Measurements from ENCODE around the gene DLGAP1.

The DLGAP1 gene

DNA sequence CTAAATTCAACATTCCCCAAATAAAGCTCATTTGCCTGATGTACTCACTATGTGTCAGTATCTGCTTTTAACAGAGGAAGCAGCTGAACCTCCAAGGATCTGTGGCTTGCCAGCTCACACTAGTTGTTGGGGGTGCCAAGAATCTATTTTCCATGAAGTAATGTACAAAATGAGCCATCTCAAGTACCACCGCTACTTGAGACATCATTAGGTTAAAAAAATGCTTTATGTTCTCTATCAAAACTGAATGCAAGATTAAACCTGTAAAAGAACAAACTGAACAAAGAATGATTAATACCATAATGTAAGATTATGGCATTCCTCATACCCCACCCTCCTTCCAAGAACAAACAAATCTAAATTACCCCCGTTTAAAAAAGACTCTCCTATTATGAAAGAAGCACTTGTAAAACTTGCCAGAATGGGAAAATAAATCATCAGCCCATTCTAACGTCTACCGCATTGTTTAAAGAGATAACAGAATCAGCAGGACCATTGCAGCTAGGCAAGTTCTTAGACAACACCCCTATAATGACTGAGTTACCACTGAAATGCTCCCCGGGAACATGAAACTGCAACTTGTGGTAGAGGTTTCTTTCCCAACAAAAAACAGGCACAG, 471.6 kb downstream of the DLGAP1 start:
- DNase-seq = no peak

DNA sequence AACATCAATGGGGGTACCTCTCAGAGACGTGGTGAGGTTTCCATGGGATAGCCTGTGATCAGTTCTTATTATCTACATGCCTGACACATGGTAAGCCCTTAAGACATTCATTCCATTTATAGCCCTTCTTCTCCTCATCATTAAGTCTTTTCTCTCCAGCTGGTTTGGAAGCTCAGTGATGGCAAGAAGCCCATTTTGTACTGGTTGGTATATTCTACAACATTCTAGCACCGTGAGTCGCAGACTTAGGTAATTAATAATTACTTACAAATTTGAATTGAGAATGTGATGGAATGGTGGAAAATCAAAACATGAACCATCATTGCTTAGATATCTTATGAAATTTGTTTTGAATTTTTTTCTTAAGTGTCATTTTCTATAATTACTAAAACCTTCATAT, 472.6 kb downstream of the DLGAP1 start:
- DNase-seq = no peak

- no peak for DNase-seq
Observed at GRCh38 chr18:3979024-3979423, 476.1 kb downstream of the DLGAP1 start.

GRCh38 chr18:3973191-3973850, 481.8 kb downstream of the DLGAP1 start:
- DNase-seq = no peak

DNA sequence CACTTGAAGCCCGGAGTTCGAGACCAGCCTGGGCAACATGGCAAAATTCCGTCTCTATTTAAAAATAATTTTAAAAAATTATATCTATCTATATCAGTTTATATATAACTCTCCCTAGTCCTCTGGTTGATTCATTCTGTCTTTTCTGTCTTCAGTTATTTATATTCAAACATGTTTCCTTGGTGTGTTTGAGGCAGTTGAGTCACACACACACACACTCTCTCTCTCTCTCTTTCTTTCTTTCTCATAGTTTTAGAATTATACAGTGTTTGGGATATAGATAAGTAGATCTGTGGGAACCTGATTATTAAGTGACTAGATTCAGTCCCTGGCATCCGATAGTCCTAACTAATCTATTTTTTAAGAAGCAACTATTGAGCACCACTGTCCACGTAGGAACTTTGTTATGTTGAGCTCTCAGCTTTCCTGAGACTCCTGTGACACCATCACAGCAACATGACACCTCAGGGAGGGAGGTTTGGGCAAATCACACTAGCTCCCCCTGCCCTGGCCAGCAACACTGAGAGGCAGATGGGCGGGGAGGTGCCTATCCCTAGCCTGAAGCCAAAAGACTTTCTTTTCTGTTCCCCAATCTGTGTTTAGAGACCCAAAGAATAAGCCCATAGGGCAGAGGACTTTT, 482.7 kb downstream of the DLGAP1 start:
- no peak for DNase-seq

DNA sequence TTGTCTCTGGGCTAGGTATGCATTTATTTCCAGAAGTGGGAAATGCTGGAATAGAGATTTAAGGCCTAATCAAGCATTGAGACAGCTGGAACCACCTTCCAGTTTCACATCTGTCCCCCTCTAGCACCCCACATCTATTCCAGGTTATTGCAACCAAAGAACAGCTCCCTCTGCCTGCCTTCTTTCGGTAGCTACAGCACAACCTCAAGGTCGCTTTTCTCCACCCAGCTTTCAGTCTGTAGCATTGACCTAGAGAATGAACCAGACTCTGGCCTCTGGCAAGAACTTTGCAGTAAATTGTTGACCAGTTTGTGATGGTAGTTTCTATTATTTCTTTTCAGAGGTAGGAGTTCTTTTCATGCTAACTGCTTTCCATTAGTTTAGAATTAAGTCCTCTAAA, 484.2 kb downstream of the DLGAP1 start:
- DNase-seq = no peak

DNA sequence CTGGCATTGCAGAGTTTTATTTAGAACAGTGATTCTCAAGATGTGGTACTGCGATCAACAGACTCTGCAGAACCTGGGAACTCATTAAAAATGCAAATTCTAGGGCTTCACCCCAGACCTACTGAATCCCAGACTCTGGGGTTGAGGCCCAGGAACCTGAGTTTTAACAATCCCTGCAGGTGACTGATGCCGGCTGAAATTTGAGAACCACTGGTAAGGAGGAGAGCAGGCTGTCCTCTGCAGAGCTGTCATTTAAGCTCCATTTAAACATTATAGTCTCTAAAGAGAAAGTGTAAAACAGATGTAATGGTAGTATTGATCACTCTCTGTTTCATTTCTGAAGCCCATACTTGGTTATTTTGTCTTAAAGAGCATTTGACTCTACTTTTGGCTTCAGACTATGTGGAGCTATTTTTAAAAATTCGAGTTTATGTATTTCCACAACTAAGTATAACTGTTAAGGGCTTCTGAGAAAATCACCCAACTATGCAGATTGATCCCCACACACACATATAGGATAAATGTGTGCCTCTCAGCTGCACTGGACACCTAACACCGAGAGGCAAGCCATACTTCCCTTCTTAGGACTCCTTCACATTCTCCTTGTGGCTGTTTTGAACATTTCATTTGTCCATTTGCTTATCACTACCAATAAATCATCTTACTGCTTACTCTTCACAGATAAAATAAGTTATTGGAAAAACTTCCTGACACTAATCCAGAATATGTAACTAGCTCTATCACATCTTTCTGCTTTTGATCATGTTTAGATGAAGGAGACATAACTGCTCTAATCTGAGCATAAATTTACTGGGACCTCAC, 487.5 kb downstream of the DLGAP1 start:
- DNase-seq = no peak

DNA sequence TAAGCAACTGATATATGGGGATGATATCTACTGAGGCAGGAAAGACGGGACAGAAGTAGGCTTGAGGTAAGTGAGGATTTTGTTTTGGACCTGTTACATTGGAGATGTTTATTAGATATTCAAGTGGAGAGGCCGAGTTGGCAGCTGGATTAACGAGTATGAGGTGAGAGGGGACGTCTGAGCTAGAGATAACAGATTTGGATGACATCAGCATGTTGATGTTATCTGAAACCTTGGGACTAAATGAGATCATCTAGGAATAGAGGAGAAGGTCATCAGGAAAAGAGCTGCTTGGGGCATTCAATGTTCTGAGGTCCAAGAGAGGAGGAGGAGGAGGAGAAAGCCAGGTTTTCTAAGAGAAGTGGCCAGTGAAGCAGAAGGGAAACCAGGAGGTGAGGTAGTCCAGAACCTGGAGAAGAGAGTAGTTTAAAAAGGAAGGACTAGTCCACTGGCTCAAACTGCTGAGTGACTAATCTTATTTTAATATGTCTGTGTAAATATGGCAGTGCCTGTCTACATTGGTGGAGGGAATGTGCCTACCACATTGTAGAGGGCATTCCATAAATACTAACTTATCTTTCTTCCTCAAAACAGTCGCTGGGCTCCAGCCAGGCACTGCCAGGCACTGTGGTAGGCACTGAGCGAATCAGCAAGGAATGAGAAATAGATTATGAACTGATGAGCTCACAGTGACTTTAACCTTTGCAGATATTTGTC, 488.3 kb downstream of the DLGAP1 start:
- DNase-seq = no peak

GRCh38 chr18:3966246-3966641, 488.9 kb downstream of the DLGAP1 start:
- DNase-seq = no peak

GRCh38 chr18:3960977-3961376, 494.1 kb downstream of the DLGAP1 start:
- DNase-seq = no peak

DNA sequence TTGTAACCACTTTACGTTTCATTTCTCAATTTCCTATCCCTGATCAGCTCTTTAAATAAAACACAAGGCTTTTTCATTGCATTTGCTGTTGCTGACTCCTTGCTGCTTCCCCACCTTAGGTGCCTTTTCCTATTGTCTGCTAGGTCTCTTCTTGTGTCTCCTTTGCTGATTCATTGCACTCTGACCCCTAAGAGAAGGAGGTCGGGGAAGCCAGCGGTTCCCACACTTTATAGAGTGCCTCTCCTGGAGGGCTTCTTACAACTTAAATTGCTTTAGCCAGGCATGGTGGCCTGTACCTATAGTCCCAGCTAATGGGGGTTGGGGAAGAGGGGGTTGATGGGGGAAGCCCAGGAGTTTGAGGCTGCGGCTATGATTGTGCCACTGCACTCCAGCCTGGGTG, 495.0 kb downstream of the DLGAP1 start:
- DNase-seq = no peak

- DNase-seq = no peak
Observed at GRCh38 chr18:3952031-3952430, 503.1 kb downstream of the DLGAP1 start.

GRCh38 chr18:3950668-3951404, 504.3 kb downstream of the DLGAP1 start:
- no peak for DNase-seq

GRCh38 chr18:3948958-3949357, 506.1 kb downstream of the DLGAP1 start:
- DNase-seq = no peak

- no peak for DNase-seq
Observed at GRCh38 chr18:3947383-3947782, 507.7 kb downstream of the DLGAP1 start.

GRCh38 chr18:3935305-3935704, 519.8 kb downstream of the DLGAP1 start:
- no peak for DNase-seq

DNA sequence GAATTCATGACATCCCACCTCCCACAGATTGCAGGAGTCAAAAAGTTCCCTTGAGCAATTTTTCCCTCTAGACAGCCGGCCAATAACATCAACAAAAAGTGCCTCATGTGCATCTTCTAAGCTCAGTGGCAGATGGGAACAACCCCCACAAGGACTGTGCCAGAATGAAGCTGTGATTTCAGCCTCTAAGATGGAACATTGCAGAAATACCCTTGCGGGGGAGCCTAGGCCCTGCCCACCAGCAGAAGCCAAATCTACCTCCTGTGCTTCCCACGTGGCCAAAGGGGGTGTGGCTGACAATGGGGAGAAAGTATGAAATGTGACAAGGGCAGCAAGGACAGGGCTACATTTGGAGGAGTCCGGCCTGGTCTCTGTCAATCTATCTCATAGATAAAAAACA, 522.8 kb downstream of the DLGAP1 start:
- no peak for DNase-seq

GRCh38 chr18:3931542-3932112, 523.5 kb downstream of the DLGAP1 start:
- DNase-seq = no peak

- DNase-seq = no peak
Observed at GRCh38 chr18:3931013-3931315, 524.1 kb downstream of the DLGAP1 start.

DNA sequence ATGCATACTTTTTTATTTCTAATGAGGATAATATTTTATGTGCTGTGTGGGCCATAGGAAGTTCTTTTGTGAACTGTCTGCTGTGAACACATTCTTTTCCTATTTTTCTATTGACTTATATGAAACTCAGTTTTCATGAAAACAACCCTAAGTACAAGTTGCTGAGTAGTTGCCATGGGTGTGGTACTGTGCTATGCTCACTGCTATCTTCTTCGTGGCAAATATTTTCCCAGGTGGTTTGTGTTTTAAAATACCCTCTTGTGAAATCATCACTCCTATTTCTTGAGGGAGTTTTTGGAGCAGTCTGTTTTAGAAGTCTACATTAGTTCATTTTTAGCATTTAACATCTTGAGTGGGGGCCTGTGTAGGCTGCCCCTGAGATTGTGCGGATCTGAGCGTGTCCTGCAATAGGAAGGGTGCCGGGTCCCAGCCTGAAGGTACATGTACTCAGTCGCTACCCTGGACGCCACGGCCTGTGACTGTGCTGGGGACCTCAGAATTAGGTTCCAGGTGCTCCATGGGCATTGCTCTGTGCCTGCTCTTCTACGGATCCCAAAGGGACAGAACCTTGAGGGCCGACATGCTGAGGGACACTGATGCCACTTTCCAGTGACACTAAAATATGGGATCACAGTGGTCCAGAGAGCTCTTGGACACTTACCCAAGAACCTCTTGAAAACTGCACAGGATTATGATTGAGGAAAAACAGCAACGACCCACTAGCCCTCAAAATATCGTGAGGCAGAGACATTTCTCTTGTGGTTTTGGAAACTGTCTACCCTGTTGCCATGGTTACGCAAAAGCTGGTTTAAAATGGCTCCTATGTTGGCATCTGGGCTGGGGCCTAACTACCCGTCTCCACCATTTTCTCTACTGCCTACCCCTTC, 524.7 kb downstream of the DLGAP1 start:
- DNase-seq = no peak

GRCh38 chr18:3924455-3924854, 530.7 kb downstream of the DLGAP1 start:
- DNase-seq = no peak
